ENCODE results near the gene AUTS2. TPM values are rescaled to one million over a fixed set of nuclear protein-coding genes. Genes with fewer than 3 reads are reported as not detected.

Gene AUTS2
- total RNA-seq, 1 donor from 2014 or later = 26.1 TPM

DNA sequence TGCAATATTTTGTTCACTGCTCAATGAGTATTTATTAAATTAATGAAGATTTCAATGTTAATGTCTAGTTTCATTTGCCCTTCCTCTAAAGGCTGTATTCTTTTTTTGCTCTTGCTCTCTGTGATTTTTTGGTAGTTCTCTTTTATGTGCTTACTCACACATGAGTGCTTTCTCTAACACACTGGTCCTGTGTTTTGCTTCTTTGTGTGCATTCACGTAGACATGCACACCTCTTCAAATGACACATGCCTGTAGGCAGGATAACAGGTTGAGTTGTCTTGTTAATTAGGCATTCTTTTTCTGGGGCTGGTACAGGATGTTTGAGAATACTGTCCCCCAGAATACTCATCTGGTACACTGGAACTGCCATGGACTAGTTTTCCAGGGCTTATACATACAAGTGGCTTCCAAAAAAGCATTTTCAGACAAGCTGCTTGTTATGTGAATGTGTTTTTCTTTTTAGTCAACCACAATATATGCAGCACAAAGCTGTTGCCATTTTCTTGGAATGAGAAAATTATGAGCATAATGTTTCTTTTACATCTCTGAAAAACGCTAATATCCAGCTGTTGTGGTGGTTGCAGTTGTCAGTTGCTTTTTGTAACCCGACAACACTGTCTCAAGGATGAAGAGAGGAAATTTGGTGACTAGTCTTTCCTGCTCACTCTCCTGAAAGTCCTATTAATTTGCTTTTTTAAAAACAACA is 416.4 kb downstream of the AUTS2 start:
- DNase-seq (ENCODE audit: low spot score) = no peak
- ATAC-seq = no peak

DNA sequence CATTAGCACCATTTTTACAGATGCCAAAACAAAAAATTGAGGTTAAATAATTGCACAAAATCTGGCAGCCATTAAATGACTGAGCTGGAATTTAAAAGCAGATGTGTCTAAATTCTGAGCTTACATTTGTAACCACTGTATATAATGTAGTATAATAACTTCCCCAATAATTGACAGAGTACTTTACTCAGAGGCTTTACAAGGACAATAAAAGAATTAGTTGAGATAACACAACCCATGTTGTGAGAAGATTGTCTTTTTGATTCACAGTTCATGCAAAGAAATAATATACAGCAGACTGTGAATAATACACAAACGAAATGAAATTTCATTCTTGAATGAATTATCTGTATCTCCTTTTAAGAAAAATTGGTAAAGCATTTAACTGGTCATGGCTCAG is 417.1 kb downstream of the AUTS2 start:
- ATAC-seq = no peak
- DNase-seq (ENCODE audit: low spot score) = no peak

DNA sequence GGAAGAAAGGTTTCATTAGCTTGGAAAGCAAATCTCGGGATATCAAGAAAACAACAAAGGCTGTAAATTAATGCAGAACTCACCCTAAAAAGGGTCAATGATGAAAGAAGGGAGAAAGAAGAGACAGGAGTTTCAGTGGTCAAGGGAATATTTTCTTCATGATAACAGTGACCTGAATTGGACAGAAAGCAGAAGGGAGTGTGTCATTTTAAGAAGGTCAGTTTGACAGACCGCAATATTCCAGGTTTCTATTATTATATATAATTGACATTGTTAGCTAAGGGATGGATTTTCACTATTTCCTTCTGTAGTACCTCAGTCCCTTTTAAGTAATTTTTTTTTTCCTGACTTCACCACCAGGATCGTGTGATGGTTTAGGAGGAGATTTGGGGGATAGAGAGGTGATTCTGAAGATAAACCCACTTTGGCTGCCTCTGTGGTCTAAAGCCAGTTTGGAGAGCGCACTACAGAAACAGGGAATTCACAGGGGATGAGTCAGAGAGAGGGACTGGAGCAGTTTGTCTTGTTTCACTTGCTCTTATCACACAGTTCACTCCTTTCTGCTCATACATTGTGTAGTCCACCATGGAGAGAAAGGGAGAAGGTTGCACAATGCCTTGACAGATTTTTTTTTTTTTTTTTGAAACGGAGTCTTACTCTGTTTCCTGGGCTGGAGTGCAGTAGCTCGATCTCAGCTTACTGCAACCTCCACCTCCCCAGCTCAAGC is 417.9 kb downstream of the AUTS2 start:
- no peak for ATAC-seq
- no peak for DNase-seq (ENCODE audit: low spot score)

DNA sequence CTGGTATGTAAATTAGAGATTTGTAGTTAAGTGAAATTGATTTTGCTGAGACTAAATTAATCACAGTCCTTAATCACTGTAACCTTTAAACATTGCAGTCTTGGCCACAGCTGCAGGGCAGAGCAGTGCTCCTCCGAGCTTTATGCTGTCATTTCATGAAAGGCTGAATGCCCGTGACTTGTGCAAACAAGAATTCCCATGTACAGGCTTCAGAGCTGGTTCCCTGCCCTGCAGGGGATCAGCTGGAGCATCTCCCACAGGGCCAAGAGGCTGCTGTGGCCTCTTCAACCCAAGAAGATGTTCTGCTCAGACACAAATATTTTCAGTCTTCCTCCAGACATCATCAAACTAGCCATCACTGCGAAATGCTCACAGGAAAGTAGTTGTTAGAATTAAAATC is 419.1 kb downstream of the AUTS2 start:
- no peak for DNase-seq (ENCODE audit: low spot score)
- ATAC-seq = no peak

DNA sequence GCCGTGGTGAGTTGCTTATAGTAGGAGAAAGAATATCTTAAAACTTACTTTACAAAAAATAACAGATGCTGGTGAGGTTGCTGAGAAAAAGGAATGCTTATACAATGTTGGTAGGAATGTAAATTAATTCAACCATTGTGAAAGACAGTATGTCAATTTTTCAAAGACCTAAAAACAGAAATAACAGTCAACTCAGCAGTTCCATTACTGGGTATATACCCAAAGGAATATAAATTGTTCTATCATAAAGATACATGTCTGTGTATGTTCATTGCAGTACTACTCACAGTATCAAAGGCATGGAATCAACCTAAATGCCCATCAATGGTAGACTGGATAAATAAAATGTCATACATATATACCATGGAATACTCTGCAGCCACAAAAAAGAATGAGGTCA is 420.4 kb downstream of the AUTS2 start:
- no peak for DNase-seq (ENCODE audit: low spot score)
- ATAC-seq = no peak

DNA sequence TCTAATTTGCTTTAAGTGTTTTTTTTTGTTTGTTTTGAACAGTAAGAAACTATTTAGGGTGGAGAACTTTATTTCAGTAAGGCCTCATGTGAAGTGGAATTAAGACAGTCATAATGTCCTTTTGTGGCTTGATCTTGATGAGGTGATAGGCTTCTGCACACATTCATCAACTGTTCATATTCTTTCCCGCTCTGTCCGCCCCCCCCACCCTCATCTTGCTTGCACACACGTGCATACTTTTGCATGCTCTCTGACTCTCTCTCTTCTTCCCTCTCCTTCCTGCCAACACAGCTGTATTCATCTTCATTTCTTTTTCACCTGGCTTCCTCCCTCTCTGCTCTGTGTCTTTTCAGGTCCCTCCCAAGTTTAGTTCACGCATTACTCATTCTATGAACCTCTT is 429.6 kb downstream of the AUTS2 start:
- ATAC-seq (no peak), DNase-seq (ENCODE audit: low spot score) (no peak)

DNA sequence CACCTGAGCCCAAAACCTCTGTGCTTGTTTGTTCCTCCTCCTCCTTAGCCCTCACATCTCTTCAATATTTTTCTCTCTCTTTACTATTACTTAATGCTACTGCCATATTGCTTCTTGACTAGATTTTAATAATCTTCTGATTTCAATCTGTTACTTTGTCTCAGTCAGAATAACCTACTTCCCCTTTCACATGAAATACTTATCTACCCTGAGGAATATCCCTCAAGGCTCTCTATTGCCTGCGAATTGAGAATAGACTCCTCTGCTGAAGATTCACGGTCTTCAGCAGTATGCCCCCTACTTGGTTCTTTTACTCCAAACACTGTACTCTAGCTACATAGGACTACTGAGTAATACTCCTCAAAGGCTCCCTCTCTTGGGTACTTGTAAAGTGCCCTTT is 430.3 kb downstream of the AUTS2 start:
- ATAC-seq (no peak), DNase-seq (ENCODE audit: low spot score) (no peak)

DNA sequence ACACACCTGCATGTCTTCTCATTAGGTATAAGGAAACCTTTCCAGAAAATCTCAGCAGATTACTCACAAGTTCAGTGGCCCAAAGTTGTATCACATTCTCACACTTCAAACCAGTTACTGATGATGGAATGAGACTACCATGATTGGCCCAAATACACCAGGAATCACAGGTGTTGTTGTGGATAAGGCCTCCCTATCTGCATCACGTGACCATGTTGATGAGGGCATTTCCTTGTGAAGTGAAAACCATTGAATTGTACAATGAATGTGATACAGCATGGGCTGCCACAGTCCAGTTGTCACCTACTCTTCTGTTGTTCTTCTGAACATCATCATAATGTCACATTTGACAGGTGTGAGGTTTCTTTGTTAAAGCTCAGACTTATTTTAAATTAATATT is 431.7 kb downstream of the AUTS2 start:
- DNase-seq (ENCODE audit: low spot score) = no peak
- no peak for ATAC-seq

DNA sequence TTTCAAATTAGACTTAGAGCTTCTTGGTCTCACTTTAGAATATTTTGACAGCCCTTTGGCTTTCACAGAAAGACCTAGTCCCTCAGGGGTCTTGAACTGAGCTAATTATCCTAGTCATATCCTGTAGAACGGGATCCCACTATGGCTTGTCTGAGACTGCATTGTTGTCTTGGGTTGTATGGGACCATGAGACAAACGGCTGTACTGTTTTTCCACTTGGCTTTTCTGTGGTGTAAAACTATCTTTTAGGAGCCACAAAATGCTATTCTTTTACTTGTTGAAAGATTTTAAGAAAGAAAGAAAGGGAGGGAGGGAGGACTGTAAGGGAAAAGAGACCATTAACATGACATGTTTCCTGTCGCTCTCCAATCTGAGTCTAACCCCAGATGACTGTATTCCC is 432.5 kb downstream of the AUTS2 start:
- ATAC-seq = no peak
- DNase-seq (ENCODE audit: low spot score) = no peak

DNA sequence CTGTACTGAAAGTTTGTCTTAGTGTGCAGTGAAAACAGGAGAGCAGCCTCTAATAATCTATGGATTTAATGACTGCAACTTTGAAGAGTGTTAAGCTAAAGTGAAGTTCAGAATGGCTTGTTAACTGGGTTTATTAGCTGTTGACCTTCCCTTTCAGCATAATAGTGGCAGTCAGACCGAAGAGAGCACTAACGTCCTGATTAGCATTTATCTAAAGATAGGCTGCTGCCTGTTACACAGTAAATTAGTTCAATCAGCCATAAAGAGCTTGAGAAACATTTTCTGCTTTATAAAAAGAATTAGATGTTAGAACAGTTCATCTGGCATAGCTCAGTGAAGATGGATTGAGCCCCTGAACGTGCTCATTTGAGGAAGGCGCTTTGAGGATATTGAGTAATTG is 433.0 kb downstream of the AUTS2 start:
- DNase-seq (ENCODE audit: low spot score) (no peak), ATAC-seq (no peak)

DNA sequence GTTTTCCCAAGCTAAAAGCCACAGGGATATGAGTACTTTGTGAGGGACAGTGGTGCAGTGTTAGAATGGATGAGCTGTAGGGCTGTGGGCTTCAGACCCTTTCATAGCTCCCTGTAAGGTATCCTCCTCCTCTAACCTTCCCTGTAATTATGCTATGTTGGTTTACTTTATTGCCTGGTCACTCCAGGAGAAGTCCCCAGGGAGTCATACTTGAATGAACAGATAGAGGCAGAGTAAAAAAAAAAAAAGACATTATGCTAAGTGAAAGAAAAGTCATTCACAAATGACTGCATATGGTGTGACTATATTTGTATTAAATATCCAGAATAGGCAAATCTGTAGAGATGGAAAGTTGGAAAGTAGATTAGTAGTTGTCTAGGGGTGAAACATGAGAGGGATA is 434.4 kb downstream of the AUTS2 start:
- DNase-seq (ENCODE audit: low spot score) = no peak

DNA sequence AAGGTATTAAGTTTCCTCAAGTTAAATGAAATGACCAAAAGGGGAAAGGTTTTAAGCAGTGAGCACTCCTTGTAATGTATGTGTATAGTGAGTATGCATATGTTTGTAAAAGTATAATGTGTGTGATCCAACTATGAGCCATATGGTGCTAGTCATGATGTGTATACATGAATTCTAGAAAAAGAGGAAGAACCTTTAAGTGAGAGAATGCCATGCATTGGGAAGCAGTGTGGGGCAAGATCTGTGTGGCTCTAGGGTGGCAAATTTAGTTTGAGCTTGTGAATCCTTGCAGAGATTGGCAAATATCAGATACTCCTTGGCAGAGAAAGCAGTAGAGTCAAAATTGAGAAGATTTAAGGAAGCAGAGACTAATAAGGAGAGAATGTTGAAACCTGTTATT is 435.0 kb downstream of the AUTS2 start:
- no peak for ATAC-seq
- DNase-seq (ENCODE audit: low spot score) = no peak

More for the DNA sequence above, 434.4 kb downstream of the AUTS2 start:
- no peak for ATAC-seq

DNA sequence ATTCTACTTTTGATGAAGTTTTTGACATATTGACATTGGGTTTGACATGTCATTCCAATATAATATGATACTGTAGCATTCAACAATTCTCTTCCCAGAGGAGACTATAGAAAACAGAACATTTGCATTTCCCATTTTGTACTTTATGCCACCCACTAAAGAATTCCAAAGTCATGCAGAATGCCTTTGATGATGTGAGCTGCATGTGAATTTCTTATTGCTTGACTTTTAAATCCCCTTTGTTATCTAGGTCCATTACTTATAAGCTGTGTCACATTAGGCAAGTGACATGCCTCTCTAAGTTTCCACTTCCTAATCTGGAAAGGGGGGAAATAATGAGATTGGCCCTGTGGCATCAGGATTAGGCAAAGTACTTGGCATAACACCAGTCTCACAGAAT is 436.7 kb downstream of the AUTS2 start:
- DNase-seq (ENCODE audit: low spot score) = no peak
- ATAC-seq = no peak

DNA sequence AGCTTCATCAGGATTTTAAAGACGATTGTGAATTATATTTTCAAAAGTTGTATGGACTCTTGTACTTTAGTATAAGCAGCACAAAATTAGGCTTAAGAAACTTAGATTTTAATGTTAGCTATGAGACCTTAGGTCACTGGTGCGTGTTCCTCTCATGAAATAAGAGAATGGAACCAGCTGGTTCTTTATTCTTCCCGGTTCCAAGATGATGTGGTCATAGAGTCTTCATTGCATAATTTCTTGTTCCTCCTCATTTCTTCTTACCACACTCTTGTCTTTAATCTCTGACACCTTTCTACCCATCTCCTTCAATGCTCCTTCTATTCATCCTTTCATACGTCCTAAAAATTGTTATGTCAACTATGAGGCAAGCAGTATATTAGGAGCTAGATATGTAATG is 437.2 kb downstream of the AUTS2 start:
- ATAC-seq (no peak), DNase-seq (ENCODE audit: low spot score) (no peak)

DNA sequence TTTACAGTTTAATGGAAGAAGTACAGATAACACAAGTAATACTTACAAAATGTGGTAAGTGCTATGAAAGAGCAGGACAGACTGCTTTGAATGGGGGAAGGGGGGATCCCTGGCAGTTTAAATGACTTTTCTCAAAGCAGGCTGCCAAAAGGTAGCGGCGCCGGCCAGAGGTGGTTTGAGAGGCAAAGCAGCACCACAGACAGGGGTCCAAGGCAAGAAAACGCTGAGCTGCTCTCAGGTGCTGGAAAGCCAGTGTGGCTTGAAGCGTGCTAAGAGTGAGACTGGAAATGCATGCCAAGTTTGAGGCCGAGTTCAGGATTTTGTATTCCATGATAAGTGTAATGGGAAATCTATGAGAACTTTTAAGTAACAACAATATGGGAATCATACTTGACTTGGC is 437.7 kb downstream of the AUTS2 start:
- no peak for DNase-seq (ENCODE audit: low spot score)
- no peak for ATAC-seq

DNA sequence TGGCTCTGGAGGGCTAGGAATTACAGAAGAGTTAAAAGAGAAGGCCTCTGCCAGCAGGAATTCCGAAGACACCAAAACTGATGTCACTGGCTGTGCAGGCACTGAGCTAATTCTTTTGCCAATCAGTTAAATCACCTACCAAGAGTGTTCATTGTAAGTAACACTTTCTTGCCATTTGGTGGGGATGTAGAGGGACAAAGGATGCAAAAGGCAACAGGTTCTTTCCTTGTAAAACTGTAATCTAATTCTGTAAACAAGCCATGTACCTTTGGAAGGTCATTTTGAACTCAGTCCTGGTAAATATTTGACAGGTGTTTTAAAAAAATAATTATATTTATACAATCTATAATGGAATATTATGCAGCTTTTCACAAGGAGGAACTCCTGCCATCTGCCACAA is 438.4 kb downstream of the AUTS2 start:
- ATAC-seq (no peak), DNase-seq (ENCODE audit: low spot score) (no peak)

DNA sequence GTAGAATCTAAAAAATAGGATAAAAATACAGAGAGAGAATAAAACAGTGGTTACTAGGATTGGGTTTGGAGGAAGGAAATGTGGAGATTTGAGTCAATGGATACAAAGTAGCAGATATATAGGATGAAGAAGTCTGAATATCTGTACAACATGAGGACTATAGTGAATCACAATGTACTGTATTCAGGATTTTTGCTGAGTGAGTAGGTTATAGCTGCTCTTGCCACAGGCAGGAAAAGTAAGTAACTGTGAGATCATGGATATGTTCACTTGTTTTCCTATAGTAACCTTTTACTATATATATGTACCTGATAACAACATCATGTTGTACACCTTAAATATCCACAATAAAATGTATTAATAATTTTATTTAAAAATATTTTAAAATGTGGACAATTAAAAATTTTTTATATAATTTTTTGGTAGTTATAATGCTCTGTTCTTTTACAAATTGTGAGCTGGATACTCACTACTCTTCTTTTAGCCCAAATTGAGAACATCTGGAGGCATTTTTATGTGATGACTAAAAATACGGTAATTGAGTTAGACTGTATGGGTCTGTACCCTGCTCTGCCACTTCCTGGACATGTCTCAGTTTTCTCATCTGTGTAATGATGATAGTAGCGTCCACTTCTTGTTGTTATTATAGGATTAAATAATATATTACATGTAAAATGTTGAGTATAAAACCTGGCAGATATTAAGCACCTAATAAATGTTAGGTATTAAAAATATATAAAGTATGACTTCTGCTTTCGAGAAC is 439.1 kb downstream of the AUTS2 start:
- DNase-seq (ENCODE audit: low spot score) = no peak
- ATAC-seq = no peak

DNA sequence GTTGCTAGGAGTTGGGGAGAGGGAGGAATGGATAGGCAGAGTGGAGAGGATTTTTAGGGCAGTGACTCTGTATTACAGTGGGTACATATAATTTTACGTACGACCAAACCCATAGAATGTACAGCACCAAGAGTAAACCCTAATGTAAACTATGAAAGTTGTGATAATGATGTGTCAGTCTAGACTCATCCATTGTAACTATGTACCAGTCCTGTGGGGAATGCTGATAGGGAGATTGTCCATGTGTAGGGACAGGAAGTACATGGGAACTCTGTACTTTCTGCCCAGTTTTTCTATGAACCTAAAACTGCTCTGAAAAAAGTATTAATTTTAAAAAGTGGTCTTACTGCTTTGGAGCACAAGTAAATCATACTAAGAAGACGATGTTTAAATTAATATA is 441.8 kb downstream of the AUTS2 start:
- DNase-seq (ENCODE audit: low spot score) (no peak), ATAC-seq (no peak)

DNA sequence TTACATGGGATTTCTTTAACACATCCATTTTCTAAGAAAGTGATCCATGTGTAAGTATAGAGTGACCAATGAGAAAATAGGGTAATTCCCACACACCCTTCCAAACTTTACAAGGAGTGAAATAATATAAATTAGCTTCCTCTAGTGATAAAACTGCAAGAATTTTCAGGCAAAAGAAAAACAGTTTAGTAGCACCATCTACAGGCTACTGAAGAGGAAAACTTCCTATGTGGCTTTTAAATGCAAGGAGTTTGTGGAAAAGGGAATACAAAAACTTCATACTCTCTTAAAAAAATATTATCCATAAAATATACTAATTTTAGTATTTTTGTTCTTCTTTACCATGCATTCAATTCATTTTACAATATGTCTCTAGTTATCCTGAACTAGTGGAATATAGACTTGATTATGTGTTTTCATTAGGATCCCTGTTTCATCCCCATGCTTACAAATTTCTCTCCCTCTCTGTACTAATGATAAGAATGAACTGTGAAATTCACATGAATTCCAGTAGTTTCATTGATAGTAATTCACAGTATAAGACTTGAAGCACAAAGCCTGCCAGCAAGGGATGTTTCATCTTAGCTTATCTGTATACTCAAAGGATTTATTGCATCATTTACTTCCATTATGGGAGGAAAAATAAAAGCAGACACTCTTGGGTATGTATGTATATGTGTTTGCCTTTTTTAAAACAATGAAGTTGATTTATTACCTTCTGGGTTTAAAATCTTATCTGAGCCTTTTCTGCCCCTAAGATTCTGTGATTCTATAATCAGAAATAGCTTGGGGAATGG is 442.9 kb downstream of the AUTS2 start:
- ATAC-seq = peak; percentile 53
- DNase-seq (ENCODE audit: low spot score) = no peak

DNA sequence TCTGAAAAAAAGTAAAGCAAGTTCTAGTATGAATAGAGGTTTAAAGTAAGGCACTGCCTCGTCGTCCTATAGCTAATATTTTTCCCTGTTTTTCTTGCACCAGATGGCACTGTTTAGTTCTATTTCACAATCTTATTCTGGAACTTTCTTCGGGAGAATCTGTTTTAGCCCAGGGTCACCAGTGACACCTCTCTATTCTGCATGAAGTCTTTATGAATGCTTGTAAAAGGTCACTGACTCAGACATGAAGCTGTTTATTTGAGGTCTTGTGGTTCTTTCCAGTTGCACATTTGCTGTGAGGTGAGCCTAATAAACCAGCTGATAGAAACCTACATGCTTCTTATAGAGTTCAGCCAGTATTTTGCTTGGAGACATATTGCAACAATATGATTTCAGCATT is 444.3 kb downstream of the AUTS2 start:
- DNase-seq (ENCODE audit: low spot score) = no peak
- ATAC-seq = peak; percentile 82

DNA sequence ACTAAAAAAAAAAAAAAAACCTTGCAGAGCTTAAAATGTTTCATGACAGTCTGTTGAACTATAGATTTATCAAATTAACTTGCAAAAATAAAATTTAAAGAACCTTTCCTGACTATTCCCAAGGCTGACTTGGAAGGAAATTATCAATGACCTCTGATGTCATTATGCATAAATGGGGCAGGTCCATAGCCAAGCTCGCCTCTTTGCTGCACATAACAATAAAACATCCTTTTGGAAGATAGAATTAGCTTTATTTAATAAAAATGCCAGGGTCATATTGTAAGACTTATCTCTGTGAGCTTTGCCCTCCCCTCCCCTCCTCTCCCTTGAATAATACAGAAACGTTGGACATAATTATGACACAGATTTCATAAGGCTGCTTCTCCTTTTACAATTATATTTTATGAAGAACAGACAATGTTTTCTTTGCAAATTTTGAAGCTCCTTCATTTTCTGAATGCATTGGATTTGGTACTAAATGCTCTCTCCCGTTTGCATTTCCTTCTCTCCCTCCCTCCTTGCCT is 444.8 kb downstream of the AUTS2 start:
- ATAC-seq (no peak), DNase-seq (ENCODE audit: low spot score) (no peak)
